NB4 (cell line): ENCODE results near the gene RETREG2.

Experiments used
- CTCF ChIP-seq: IDR thresholded peaks from one replicate; pipeline ENCODE4 v1.5.1; 2012; ENCODE audit warnings: low read depth, low read length
- MAX ChIP-seq: IDR thresholded peaks from 2 replicates; pipeline ENCODE4 v1.6.1; 2011; ENCODE audit warnings: low read depth, low read length

GRCh38 chr2:219140722-219141121 lies 37.4 kb upstream of the RETREG2 start:
- TF ChIP-seq MAX (no peak), CTCF (no peak)
